Peyer's patch (tissue), 4 donors: ENCODE measurements around the gene SRBD1.

Source experiments
- POLR2A ChIP-seq, 2 donors: fragments of 450-650 bp; IDR thresholded peaks; one replicate each; pipeline ENCODE4 v1.5.1; 2017; ENCODE audit warnings: antibody characterized with exemption in 2 of 2, mild to moderate bottlenecking in 2 of 2, moderate library complexity in 2 of 2
- TF ChIP-seq, protein P1 (sequence below), 6 experiments: fragments of 450-650 bp in 4 of 6; fragments of 200-600 bp in 2 of 6; sonication (generic) in 1 of 6; IDR thresholded peaks; one replicate each; pipeline ENCODE4 v1.5.1; 2017 to 2019; ENCODE audit warnings: antibody characterized with exemption in 6 of 6, mild to moderate bottlenecking in 3 of 6, moderate library complexity in 1 of 6

DNA sequence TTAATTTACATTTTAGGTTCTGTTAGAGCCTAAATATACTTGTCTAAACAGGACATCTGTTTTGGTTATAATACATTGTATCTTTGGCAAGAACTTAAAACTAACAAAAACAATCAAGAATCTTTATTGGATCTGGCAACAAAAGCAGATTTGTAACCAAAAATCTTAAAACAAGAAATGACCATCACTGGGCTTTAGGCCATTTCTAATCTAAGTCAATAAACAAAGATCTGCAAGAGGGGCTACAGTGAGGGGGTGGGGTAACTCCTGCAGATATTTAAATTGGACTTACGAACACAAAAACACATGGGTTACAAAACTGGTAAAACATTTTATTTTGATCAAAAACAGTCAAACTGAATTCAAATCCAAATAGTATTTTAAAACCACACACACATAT is 77.3 kb downstream of the SRBD1 start:
- TF ChIP-seq POLR2A (IDR thresholded peaks at IDR 0.05), result no peak
- TF ChIP-seq, protein P1, sequence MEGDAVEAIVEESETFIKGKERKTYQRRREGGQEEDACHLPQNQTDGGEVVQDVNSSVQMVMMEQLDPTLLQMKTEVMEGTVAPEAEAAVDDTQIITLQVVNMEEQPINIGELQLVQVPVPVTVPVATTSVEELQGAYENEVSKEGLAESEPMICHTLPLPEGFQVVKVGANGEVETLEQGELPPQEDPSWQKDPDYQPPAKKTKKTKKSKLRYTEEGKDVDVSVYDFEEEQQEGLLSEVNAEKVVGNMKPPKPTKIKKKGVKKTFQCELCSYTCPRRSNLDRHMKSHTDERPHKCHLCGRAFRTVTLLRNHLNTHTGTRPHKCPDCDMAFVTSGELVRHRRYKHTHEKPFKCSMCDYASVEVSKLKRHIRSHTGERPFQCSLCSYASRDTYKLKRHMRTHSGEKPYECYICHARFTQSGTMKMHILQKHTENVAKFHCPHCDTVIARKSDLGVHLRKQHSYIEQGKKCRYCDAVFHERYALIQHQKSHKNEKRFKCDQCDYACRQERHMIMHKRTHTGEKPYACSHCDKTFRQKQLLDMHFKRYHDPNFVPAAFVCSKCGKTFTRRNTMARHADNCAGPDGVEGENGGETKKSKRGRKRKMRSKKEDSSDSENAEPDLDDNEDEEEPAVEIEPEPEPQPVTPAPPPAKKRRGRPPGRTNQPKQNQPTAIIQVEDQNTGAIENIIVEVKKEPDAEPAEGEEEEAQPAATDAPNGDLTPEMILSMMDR (IDR thresholded peaks at IDR 0.05), result no peak
